Neuronal stem cell (in vitro differentiated cells): ENCODE data around the gene BTRC.

Experiments
- DNase-seq: peaks from one replicate; pipeline ENCODE4 v3.0.0-alpha.2; 2013; ENCODE audit warnings: low spot score
- H2AFZ ChIP-seq: one replicate; pipeline ENCODE4 v1.6.1; 2013; ENCODE audit warnings: mild to moderate bottlenecking, low read length, inconsistent platforms
- H2AK5ac ChIP-seq: 2 replicates; pipeline ENCODE4 v1.6.1; 2013; ENCODE audit warnings: low read depth, mild to moderate bottlenecking, inconsistent platforms, low read length, moderate library complexity, mixed read lengths
- H2BK120ac ChIP-seq: 2 replicates; pipeline ENCODE4 v1.6.1; 2013; ENCODE audit warnings: low read depth, mild to moderate bottlenecking, inconsistent platforms, low read length, moderate library complexity, mixed read lengths
- H2BK12ac ChIP-seq: one replicate; pipeline ENCODE4 v1.6.1; 2013; ENCODE audit warnings: low read length, inconsistent platforms
- H2BK15ac ChIP-seq: 2 replicates; pipeline ENCODE4 v1.6.1; 2013; ENCODE audit warnings: mild to moderate bottlenecking, low read length, inconsistent platforms, mixed read lengths
- H2BK5ac ChIP-seq: one replicate; pipeline ENCODE4 v1.6.1; 2013; ENCODE audit warnings: inconsistent platforms, mild to moderate bottlenecking, low read length, moderate library complexity
- H3K14ac ChIP-seq: one replicate; pipeline ENCODE4 v1.6.1; 2013; ENCODE audit warnings: low read length, inconsistent platforms
- H3K18ac ChIP-seq: 2 replicates; pipeline ENCODE4 v1.6.1; 2013; ENCODE audit warnings: low read length, inconsistent platforms
- H3K23ac ChIP-seq: 2 replicates; pipeline ENCODE4 v1.6.1; 2013; ENCODE audit warnings: low read depth, mild to moderate bottlenecking, mixed read lengths, low read length, inconsistent platforms; ENCODE audit not compliant: poor library complexity
- H3K27ac ChIP-seq: replicated peaks from 3 replicates; pipeline ENCODE4 v1.5.1; 2013; ENCODE audit warnings: low read length, inconsistent platforms
- H3K27me3 ChIP-seq, 3 experiments: 2 replicates each; pipeline ENCODE4 v1.6.1; 2013; ENCODE audit warnings: low read length in 3 of 3, mild to moderate bottlenecking in 2 of 3, inconsistent platforms in 1 of 3, low read depth in 1 of 3, mixed read lengths in 1 of 3, moderate library complexity in 1 of 3; ENCODE audit not compliant: control insufficient read depth in 3 of 3, insufficient read depth in 3 of 3
- H3K36me3 ChIP-seq, 2 donors: replicated peaks in 1 of 2; 2 replicates each; pipeline ENCODE4 v1.6.1; 2013; ENCODE audit warnings: low read length in 2 of 2; ENCODE audit not compliant: control insufficient read depth in 2 of 2, insufficient read depth in 2 of 2
- H3K4ac ChIP-seq: 2 replicates; pipeline ENCODE4 v1.6.1; 2013; ENCODE audit warnings: inconsistent platforms, mild to moderate bottlenecking, low read length, moderate library complexity
- H3K4me1 ChIP-seq, 2 donors: 1 replicate in 1 of 2; 2 replicates in 1 of 2; pipeline ENCODE4 v1.6.1; 2013; ENCODE audit warnings: low read length in 2 of 2, low read depth in 1 of 2; ENCODE audit not compliant: control insufficient read depth in 2 of 2, insufficient read depth in 1 of 2
- H3K4me2 ChIP-seq: one replicate; pipeline ENCODE4 v1.6.1; 2013; ENCODE audit warnings: mild to moderate bottlenecking, low read length, inconsistent platforms; ENCODE audit not compliant: insufficient read depth, poor library complexity, severe bottlenecking
- H3K4me3 ChIP-seq, 2 donors: 2 replicates each; pipeline ENCODE4 v1.5.1; 2013; ENCODE audit warnings: low read length in 2 of 2, mild to moderate bottlenecking in 2 of 2, inconsistent platforms in 1 of 2, moderate library complexity in 1 of 2
- H3K79me1 ChIP-seq: one replicate; pipeline ENCODE4 v1.6.1; 2013; ENCODE audit warnings: low read depth, mild to moderate bottlenecking, inconsistent platforms, low read length, moderate library complexity
- H3K9ac ChIP-seq: one replicate; pipeline ENCODE4 v1.6.1; 2013; ENCODE audit warnings: mild to moderate bottlenecking, low read depth, low read length, inconsistent platforms; ENCODE audit not compliant: poor library complexity
- H3K9me3 ChIP-seq, 2 donors: replicated peaks in 1 of 2; 2 replicates each; pipeline versions ENCODE3 to v1.6.1; 2013; ENCODE audit warnings: low read length in 2 of 2, mild to moderate bottlenecking in 2 of 2, inconsistent platforms in 1 of 2, low read depth in 1 of 2, mixed read lengths in 1 of 2, moderate library complexity in 1 of 2; ENCODE audit not compliant: control insufficient read depth in 2 of 2, insufficient read depth in 1 of 2
- H4K8ac ChIP-seq: one replicate; pipeline ENCODE4 v1.6.1; 2013; ENCODE audit warnings: low read depth, mild to moderate bottlenecking, inconsistent platforms, low read length, moderate library complexity
- H4K91ac ChIP-seq: one replicate; pipeline ENCODE4 v1.6.1; 2013; ENCODE audit warnings: low read length, low read depth, mild to moderate bottlenecking, inconsistent platforms; ENCODE audit not compliant: poor library complexity
- WGBS, 2 donors: extraction: QIAGEN DNeasy Blood & Tissue Kit; methylation state at CpG; one replicate each; pipeline ENCODE4 v1.1.7; 2013; ENCODE audit warnings: missing lambda C conversion rate in 2 of 2, mixed read lengths in 1 of 2; ENCODE audit not compliant: insufficient read length in 2 of 2, insufficient replicate concordance in 1 of 2; ENCODE audit errors: extremely low coverage in 2 of 2; 5-methylcytosine and 5-hydroxymethylcytosine counted together

Gene BTRC

GRCh38 chr10:101578803-101579515 lies 225.0 kb downstream of the BTRC start:
- Histone ChIP-seq H2AFZ (no peak overlapping the region), H3K4me3 (no peak overlapping the region), H3K4me2 (no peak overlapping the region), H3K4ac (no peak overlapping the region), H2BK5ac (no peak overlapping the region), H3K27ac (no peak overlapping the region), H3K79me1 (no peaks in the 10 kb centered on the region), H3K27me3 (no peaks in the 10 kb centered on the region), H4K8ac (no peak overlapping the region), H3K14ac (no peak overlapping the region), H2AK5ac (no peak overlapping the region), H3K36me3 (peaks cover 25 to 47% of the 10 kb centered on the region in 2 donors), H2BK120ac (no peak overlapping the region), H3K18ac (no peak overlapping the region), H2BK12ac (no peak overlapping the region), H3K9ac (no peak overlapping the region), H3K4me1 (peaks cover 0 to 13% of the 10 kb centered on the region in 2 donors), H3K9me3 (no peaks in the 10 kb centered on the region), H3K23ac (peak overlapping the region; percentile 31), H4K91ac (no peak overlapping the region), H2BK15ac (no peak overlapping the region)
- no peak for DNase-seq
- WGBS, 2 donors, result no CpG with 5 or more reads among the region's 13 CpGs

- peak overlapping the region; percentile 31 for H3K23ac ChIP-seq
- no peak overlapping the region for H3K4ac ChIP-seq
- no CpG with 5 or more reads among the region's 12 CpGs for WGBS, 2 donors
- H3K9me3 ChIP-seq, result no peaks in the 10 kb centered on the region
- no peak overlapping the region for H2BK12ac ChIP-seq
- H3K36me3 ChIP-seq, result peaks cover 25 to 50% of the 10 kb centered on the region in 2 donors
- no peak overlapping the region for H2BK15ac ChIP-seq
- no peak overlapping the region for H2BK120ac ChIP-seq
- no peak for DNase-seq
- no peak overlapping the region for H4K91ac ChIP-seq
- no peak overlapping the region for H3K14ac ChIP-seq
- no peak overlapping the region for H3K27ac ChIP-seq
- no peak overlapping the region for H2BK5ac ChIP-seq
- no peaks in the 10 kb centered on the region for H3K27me3 ChIP-seq
- no peak overlapping the region for H2AFZ ChIP-seq
- H3K9ac ChIP-seq, result no peak overlapping the region
- no peak overlapping the region for H3K4me2 ChIP-seq
- H3K4me1 ChIP-seq, result peaks cover 0 to 12% of the 10 kb centered on the region in 2 donors
- no peak overlapping the region for H2AK5ac ChIP-seq
- H3K79me1 ChIP-seq, result no peaks in the 10 kb centered on the region
- H4K8ac ChIP-seq, result no peak overlapping the region
- H3K4me3 ChIP-seq, result no peak overlapping the region
- no peak overlapping the region for H3K18ac ChIP-seq
Measured at GRCh38 chr10:101579516-101579870, 225.5 kb downstream of the BTRC start.

GRCh38 chr10:101580486-101581399 lies 226.8 kb downstream of the BTRC start:
- WGBS, 2 donors, result no CpG with 5 or more reads among the region's 10 CpGs
- H3K27me3 ChIP-seq, result no peaks in the 10 kb centered on the region
- no peaks in the 10 kb centered on the region for H3K79me1 ChIP-seq
- H4K8ac ChIP-seq, result no peak overlapping the region
- no peak overlapping the region for H3K4me2 ChIP-seq
- no peak for DNase-seq
- no peak overlapping the region for H4K91ac ChIP-seq
- no peak overlapping the region for H2BK120ac ChIP-seq
- no peaks in the 10 kb centered on the region for H3K9me3 ChIP-seq
- peaks cover 31 to 61% of the 10 kb centered on the region in 2 donors for H3K36me3 ChIP-seq
- no peak overlapping the region for H2BK5ac ChIP-seq
- no peak overlapping the region for H2BK15ac ChIP-seq
- H3K23ac ChIP-seq, result no peak overlapping the region
- no peak overlapping the region for H3K4ac ChIP-seq
- no peak overlapping the region for H3K14ac ChIP-seq
- H3K4me1 ChIP-seq, result peaks cover 0 to 11% of the 10 kb centered on the region in 2 donors
- no peak overlapping the region for H3K18ac ChIP-seq
- H2AK5ac ChIP-seq, result peak overlapping the region; percentile 6
- no peak overlapping the region for H3K27ac ChIP-seq
- H2AFZ ChIP-seq, result no peak overlapping the region
- H3K9ac ChIP-seq, result peak overlapping the region; percentile 54
- no peak overlapping the region for H2BK12ac ChIP-seq
- H3K4me3 ChIP-seq, result no peak overlapping the region

GRCh38 chr10:101585841-101586240 lies 231.9 kb downstream of the BTRC start:
- H3K23ac ChIP-seq, result no peak overlapping the region

More at GRCh38 chr10:101585841-101586240, 231.9 kb downstream of the BTRC start:
- DNase-seq, result no peak
- no peaks in the 10 kb centered on the region for H3K27me3 ChIP-seq
- H3K4ac ChIP-seq, result no peak overlapping the region
- no peak overlapping the region for H3K14ac ChIP-seq
- no peak overlapping the region for H3K4me2 ChIP-seq
- H2AK5ac ChIP-seq, result no peak overlapping the region
- H3K4me3 ChIP-seq, result no peak overlapping the region
- peaks cover 16 to 35% of the 10 kb centered on the region in 2 donors for H3K36me3 ChIP-seq
- H4K8ac ChIP-seq, result no peak overlapping the region
- peaks cover 3 to 11% of the 10 kb centered on the region in 2 donors for H3K4me1 ChIP-seq
- H3K27ac ChIP-seq, result no peak overlapping the region
- no peak overlapping the region for H3K18ac ChIP-seq
- H3K9ac ChIP-seq, result no peak overlapping the region
- H4K91ac ChIP-seq, result no peak overlapping the region
- H2BK5ac ChIP-seq, result no peak overlapping the region
- peaks cover 4% of the 10 kb centered on the region for H3K79me1 ChIP-seq
- WGBS, 2 donors, result no CpG with 5 or more reads among the region's 9 CpGs
- H2BK12ac ChIP-seq, result no peak overlapping the region
- no peak overlapping the region for H2BK120ac ChIP-seq
- H2BK15ac ChIP-seq, result no peak overlapping the region
- no peak overlapping the region for H2AFZ ChIP-seq
- no peaks in the 10 kb centered on the region for H3K9me3 ChIP-seq
